Activated T-cell treated with anti-CD3 and anti-CD28 coated beads for 48 hours (primary cell): ENCODE data around the gene C17orf50.

Source experiments
- DNase-seq: peaks from one replicate; pipeline ENCODE4 v3.0.0-alpha.2; 2020; ENCODE audit warnings: low read depth

The C17orf50 gene

GRCh38 chr17:35788477-35789368 lies 28.0 kb downstream of the C17orf50 start:
- no peak for DNase-seq

GRCh38 chr17:35790841-35791240 lies 30.2 kb downstream of the C17orf50 start:
- no peak for DNase-seq

- no peak for DNase-seq
Observed at GRCh38 chr17:35791681-35792350, 31.1 kb downstream of the C17orf50 start.

- no peak for DNase-seq
Observed at GRCh38 chr17:35793257-35793656, 32.6 kb downstream of the C17orf50 start.

- peak; percentile 35 for DNase-seq
Observed at GRCh38 chr17:35795007-35795870, 34.6 kb downstream of the C17orf50 start, which contains the start of gene MMP28. TSS of gene MMP28 (minus strand) at chr17:35795641. CDS start at chr17:35795377, 264 bp downstream.

- no peak for DNase-seq
Observed at GRCh38 chr17:35795871-35796265, 35.2 kb downstream of the C17orf50 start.

GRCh38 chr17:35796942-35797341 lies 36.3 kb downstream of the C17orf50 start:
- DNase-seq = no peak

GRCh38 chr17:35797370-35797769 lies 36.7 kb downstream of the C17orf50 start:
- no peak for DNase-seq

GRCh38 chr17:35797918-35798317 lies 37.2 kb downstream of the C17orf50 start:
- no peak for DNase-seq

GRCh38 chr17:35799942-35800341 lies 39.3 kb downstream of the C17orf50 start:
- DNase-seq = no peak

- DNase-seq = no peak
Observed at GRCh38 chr17:35801583-35802224, 41.0 kb downstream of the C17orf50 start.

GRCh38 chr17:35804658-35805192 lies 44.0 kb downstream of the C17orf50 start:
- no peak for DNase-seq

GRCh38 chr17:35807371-35808144 lies 46.9 kb downstream of the C17orf50 start:
- DNase-seq = no peak

- no peak for DNase-seq
Observed at GRCh38 chr17:35808240-35808961, 47.7 kb downstream of the C17orf50 start.

- DNase-seq = peak; percentile 95
Observed at GRCh38 chr17:35808962-35809854, 48.5 kb downstream of the C17orf50 start, which contains the start of gene TAF15. TSS of gene TAF15 (plus strand) at chr17:35809484. CDS start at chr17:35809570, 86 bp downstream.

- DNase-seq = no peak
Observed at GRCh38 chr17:35809855-35810461, 49.3 kb downstream of the C17orf50 start.

- DNase-seq = no peak
Observed at GRCh38 chr17:35811759-35812158, 51.1 kb downstream of the C17orf50 start.

- no peak for DNase-seq
Observed at GRCh38 chr17:35812456-35812855, 51.8 kb downstream of the C17orf50 start.
